Stimulated activated CD4-positive, alpha-beta T cell treated with anti-CD3 and anti-CD28 coated beads, Interleukin-4, amount 100 ng/mL, for 48 hours (primary cell): ENCODE measurements around the gene FAM234A.

ENCODE experiments used
- DNase-seq, 2 donors: peaks; one replicate each; pipeline ENCODE4 v3.0.0-alpha.2; 2020; ENCODE audit warnings: low read depth in 2 of 2

FAM234A gene

GRCh38 chr16:301235-301634, 66.6 kb downstream of the FAM234A start:
- no peak for DNase-seq

- DNase-seq, result no peak
Measured at GRCh38 chr16:301950-302349, 67.3 kb downstream of the FAM234A start.

GRCh38 chr16:303760-304505, 69.3 kb downstream of the FAM234A start:
- no peak for DNase-seq

GRCh38 chr16:305916-306626, 71.5 kb downstream of the FAM234A start:
- DNase-seq, result no peak

GRCh38 chr16:306911-307370, 72.3 kb downstream of the FAM234A start:
- no peak for DNase-seq

GRCh38 chr16:307691-308312, 73.2 kb downstream of the FAM234A start:
- no peak for DNase-seq

- no peak for DNase-seq
Measured at GRCh38 chr16:309476-309875, 74.9 kb downstream of the FAM234A start.

GRCh38 chr16:311725-312124, 77.1 kb downstream of the FAM234A start:
- no peak for DNase-seq

- no peak for DNase-seq
Measured at GRCh38 chr16:314351-314750, 79.7 kb downstream of the FAM234A start.

- no peak for DNase-seq
Measured at GRCh38 chr16:314795-315299, 80.2 kb downstream of the FAM234A start.
